Vagina (tissue), 2 donors: ENCODE measurements around the gene SPANXA2.
"Not testable (repeated sequence)": the region's sequence is repeated elsewhere in the genome, so short reads cannot be mapped to it uniquely, and the experiment has no call there.

Source experiments
- POLR2A ChIP-seq, 2 donors: fragments of 450-650 bp; IDR thresholded peaks; one replicate each; pipeline ENCODE4 v1.6.1; 2017; ENCODE audit warnings: antibody characterized with exemption in 2 of 2, mild to moderate bottlenecking in 2 of 2, moderate library complexity in 2 of 2
- TF ChIP-seq, protein P1 (sequence below), 3 experiments: fragments of 450-650 bp in 2 of 3; fragments of 200-600 bp in 1 of 3; sonication (generic) in 1 of 3; IDR thresholded peaks; one replicate each; pipeline ENCODE4 v1.5.1; 2017 to 2019; ENCODE audit warnings: antibody characterized with exemption in 3 of 3, mild to moderate bottlenecking in 2 of 3, moderate library complexity in 2 of 3

DNA sequence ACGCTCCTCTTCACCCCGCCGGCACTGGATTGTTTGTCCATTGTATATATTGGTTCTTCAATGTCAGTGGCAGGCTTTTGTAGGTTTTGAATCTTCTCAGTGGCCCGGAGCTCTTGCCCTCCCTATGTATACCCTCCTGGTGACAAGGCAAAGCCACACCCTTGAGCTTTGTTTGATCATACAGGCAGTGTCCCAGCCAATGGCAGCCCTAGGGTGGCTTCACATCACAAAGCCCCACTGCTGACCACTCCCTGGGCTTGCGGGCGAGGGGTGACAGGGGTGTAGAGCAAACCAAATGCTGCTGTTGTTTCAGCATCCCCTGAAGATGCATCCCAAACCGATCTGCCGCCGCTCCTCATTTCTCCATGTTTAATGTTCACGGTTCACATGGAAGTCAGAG lies 4.9 kb upstream of the SPANXA2 start, which contains the start of gene SPANXA1:
- TF ChIP-seq, protein P1, sequence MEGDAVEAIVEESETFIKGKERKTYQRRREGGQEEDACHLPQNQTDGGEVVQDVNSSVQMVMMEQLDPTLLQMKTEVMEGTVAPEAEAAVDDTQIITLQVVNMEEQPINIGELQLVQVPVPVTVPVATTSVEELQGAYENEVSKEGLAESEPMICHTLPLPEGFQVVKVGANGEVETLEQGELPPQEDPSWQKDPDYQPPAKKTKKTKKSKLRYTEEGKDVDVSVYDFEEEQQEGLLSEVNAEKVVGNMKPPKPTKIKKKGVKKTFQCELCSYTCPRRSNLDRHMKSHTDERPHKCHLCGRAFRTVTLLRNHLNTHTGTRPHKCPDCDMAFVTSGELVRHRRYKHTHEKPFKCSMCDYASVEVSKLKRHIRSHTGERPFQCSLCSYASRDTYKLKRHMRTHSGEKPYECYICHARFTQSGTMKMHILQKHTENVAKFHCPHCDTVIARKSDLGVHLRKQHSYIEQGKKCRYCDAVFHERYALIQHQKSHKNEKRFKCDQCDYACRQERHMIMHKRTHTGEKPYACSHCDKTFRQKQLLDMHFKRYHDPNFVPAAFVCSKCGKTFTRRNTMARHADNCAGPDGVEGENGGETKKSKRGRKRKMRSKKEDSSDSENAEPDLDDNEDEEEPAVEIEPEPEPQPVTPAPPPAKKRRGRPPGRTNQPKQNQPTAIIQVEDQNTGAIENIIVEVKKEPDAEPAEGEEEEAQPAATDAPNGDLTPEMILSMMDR (IDR thresholded peaks at IDR 0.05) = not testable (repeated sequence)
- TF ChIP-seq POLR2A (IDR thresholded peaks at IDR 0.05) = not testable (repeated sequence)
